ENCODE measurements around the gene MEGF6. TPM values are rescaled to one million over a fixed set of nuclear protein-coding genes. Genes with fewer than 3 reads are reported as not detected.

MEGF6 gene
- total RNA-seq, 3 donors from 2014 or later, result 19.3 to 32.1 (median 24.2) TPM

DNA sequence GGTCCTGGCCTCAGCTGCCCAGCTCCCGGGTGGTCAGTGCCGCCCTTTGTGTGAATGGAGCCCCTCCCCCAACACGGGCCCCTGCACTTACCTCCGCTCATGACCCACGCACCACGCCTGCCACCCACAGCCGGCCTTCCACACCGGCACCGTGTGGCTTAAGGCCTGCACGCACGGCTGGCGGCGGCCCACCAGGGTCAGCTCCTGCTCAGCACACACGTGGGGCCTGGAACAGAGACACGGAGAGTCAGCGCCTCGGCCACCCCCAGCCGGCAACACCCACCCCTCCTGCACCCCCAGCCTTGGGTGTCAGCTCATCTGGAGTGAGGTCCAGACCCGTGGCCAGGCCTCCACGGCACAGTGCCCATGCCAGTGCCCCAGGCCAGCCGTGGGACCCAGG is 8.9 kb downstream of the MEGF6 start:
- H3K4me3 ChIP-seq, result no peak overlapping the region
- no peak for TF ChIP-seq POLR2A (IDR thresholded peaks at IDR 0.05)
- TF ChIP-seq, protein P1, sequence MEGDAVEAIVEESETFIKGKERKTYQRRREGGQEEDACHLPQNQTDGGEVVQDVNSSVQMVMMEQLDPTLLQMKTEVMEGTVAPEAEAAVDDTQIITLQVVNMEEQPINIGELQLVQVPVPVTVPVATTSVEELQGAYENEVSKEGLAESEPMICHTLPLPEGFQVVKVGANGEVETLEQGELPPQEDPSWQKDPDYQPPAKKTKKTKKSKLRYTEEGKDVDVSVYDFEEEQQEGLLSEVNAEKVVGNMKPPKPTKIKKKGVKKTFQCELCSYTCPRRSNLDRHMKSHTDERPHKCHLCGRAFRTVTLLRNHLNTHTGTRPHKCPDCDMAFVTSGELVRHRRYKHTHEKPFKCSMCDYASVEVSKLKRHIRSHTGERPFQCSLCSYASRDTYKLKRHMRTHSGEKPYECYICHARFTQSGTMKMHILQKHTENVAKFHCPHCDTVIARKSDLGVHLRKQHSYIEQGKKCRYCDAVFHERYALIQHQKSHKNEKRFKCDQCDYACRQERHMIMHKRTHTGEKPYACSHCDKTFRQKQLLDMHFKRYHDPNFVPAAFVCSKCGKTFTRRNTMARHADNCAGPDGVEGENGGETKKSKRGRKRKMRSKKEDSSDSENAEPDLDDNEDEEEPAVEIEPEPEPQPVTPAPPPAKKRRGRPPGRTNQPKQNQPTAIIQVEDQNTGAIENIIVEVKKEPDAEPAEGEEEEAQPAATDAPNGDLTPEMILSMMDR (IDR thresholded peaks at IDR 0.05), result no peak
- no peak for TF ChIP-seq POLR2AphosphoS5 (IDR thresholded peaks at IDR 0.05)
- peaks cover 0 to 11% of the 10 kb centered on the region in 2 donors for H3K27me3 ChIP-seq
- intact Hi-C loops (cut with DNase I; ENCODE audit: low total_unique reads), result no loop called here
- H3K36me3 ChIP-seq, result no peaks in the 10 kb centered on the region
- H3K27ac ChIP-seq, result no peak overlapping the region
- no peak for DNase-seq (ENCODE audit: low spot score in 2 of 2)
- no peaks in the 10 kb centered on the region for H3K9me3 ChIP-seq
- peaks cover 5 to 11% of the 10 kb centered on the region in 2 donors for H3K4me1 ChIP-seq

DNA sequence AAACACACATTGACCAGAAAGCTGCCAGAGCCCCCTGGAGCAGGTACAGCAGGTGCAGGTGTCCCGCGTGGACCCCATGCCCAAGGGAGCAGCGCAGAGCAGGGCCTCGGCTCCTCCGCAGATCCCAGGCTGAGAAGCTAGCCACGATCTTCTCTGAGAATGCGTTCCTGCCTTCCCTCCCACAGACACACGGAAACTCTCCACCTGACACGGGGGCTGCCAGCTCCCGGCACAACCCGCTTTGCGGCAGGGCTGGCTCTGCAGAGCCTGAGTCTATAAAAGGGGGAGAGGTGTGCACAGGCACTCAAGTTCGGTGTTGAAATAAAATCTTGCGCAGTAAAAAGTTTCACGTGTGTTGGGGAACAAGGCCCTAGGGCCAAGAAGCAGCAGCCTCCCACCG is 9.6 kb downstream of the MEGF6 start:
- DNase-seq (ENCODE audit: low spot score in 2 of 2), result no peak
- H3K27me3 ChIP-seq, result peaks cover 0 to 11% of the 10 kb centered on the region in 2 donors
- intact Hi-C loops (cut with DNase I; ENCODE audit: low total_unique reads), result no loop called here
- TF ChIP-seq POLR2A (IDR thresholded peaks at IDR 0.05) (no peak), POLR2AphosphoS5 (IDR thresholded peaks at IDR 0.05) (no peak)
- TF ChIP-seq, protein P1 (IDR thresholded peaks at IDR 0.05), result no peak
- H3K4me1 ChIP-seq, result peaks cover 5 to 13% of the 10 kb centered on the region in 2 donors
- H3K36me3 ChIP-seq, result no peaks in the 10 kb centered on the region
- H3K9me3 ChIP-seq, result no peaks in the 10 kb centered on the region
- H3K27ac ChIP-seq, result no peak overlapping the region
- H3K4me3 ChIP-seq, result no peak overlapping the region

DNA sequence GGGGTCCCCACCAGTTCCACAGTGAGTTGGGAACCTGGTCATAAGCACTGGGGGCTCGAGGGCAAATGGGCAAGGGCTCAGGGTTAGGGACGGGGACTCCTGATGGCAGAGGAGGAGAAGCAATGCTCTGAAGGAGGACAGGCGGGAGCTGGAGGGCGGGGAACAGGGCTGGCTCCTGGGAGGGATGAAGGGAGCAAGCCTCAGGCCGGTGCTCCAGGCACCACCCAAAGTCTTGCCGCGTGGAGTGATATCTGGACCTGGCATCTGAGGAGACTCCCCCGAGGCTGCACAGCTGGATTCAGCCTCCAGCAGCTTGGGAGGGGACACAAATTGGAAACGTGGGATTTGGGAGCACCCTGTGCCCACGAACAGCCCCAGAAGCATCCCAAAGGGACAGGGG is 11.0 kb downstream of the MEGF6 start:
- TF ChIP-seq, protein P1 (IDR thresholded peaks at IDR 0.05), result no peak
- TF ChIP-seq POLR2A (IDR thresholded peaks at IDR 0.05), result no peak
- TF ChIP-seq POLR2AphosphoS5 (IDR thresholded peaks at IDR 0.05), result no peak
- DNase-seq (ENCODE audit: low spot score in 2 of 2), result no peak
- Histone ChIP-seq H3K4me1 (peaks cover 5 to 13% of the 10 kb centered on the region in 2 donors), H3K27ac (no peak overlapping the region), H3K36me3 (no peaks in the 10 kb centered on the region), H3K9me3 (no peaks in the 10 kb centered on the region), H3K27me3 (peaks cover 0 to 4% of the 10 kb centered on the region in 2 donors), H3K4me3 (no peak overlapping the region)
- intact Hi-C loops (cut with DNase I; ENCODE audit: low total_unique reads), result no loop called here

DNA sequence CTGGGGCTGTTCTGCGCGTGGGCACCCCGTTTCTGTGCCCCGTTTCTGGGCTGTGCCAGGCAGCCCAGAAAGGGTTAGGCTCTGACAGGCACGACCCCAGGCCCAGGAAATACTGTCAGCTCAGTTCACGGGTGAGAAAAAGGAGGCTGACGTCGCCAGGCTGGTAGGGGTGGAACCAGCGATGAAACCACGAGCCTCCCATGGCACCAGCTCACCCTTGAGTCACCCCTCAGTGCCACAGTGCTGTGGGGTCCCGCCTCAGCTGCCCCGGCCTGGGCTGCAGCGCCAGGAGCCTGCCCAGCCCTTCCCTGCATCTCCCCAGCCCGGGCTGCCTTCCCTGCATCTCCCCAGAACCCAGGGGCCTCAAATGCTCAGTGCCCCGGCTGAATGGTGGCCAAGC is 11.5 kb downstream of the MEGF6 start:
- Histone ChIP-seq H3K27ac (no peak overlapping the region), H3K9me3 (no peaks in the 10 kb centered on the region), H3K36me3 (no peaks in the 10 kb centered on the region), H3K4me3 (no peak overlapping the region), H3K27me3 (peaks cover 0 to 4% of the 10 kb centered on the region in 2 donors), H3K4me1 (peaks cover 5 to 13% of the 10 kb centered on the region in 2 donors)
- no peak for DNase-seq (ENCODE audit: low spot score in 2 of 2)
- TF ChIP-seq POLR2A (IDR thresholded peaks at IDR 0.05), result no peak
- intact Hi-C loops (cut with DNase I; ENCODE audit: low total_unique reads), result no loop called here

DNA sequence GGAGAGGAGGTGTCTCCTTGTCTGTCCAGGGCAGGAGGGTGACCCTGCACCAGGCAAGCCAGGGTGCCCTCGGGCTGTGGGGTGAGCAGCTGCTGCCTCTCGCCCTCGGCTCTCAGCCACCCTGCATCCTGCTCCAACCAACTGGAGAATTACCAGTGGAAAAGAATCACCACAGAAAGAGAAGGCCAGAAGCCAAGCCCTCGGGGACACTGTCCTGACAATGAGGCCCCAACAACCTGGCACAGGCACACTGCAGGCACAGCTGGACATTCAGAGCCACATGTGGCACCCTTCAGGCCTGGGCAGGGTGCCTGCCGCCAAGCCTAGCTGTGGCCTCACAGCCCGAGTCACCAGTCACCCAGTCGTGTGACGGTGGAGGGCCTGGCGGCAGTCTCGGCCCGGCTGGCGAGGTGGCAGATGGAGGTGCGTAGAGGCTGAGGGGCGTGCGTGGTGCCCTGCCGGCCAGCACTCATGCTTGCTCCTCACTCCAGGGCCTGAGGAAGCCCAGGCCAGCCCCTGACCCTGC is 12.0 kb downstream of the MEGF6 start:
- intact Hi-C loops (cut with DNase I; ENCODE audit: low total_unique reads), result no loop called here
- no peaks in the 10 kb centered on the region for H3K36me3 ChIP-seq
- no peak for DNase-seq (ENCODE audit: low spot score in 2 of 2)
- TF ChIP-seq POLR2A (IDR thresholded peaks at IDR 0.05) (no peak), POLR2AphosphoS5 (IDR thresholded peaks at IDR 0.05) (no peak)
- TF ChIP-seq, protein P1 (IDR thresholded peaks at IDR 0.05), result no peak
- peaks cover 5 to 13% of the 10 kb centered on the region in 2 donors for H3K4me1 ChIP-seq
- no peak overlapping the region for H3K27ac ChIP-seq
- H3K9me3 ChIP-seq, result no peaks in the 10 kb centered on the region
- H3K27me3 ChIP-seq, result peaks cover 0 to 4% of the 10 kb centered on the region in 2 donors
- H3K4me3 ChIP-seq, result no peak overlapping the region
